Parathyroid adenoma (tissue), 2 donors: ENCODE data around the gene ZNF143.
"Not testable (repeated sequence)": the region's sequence is repeated elsewhere in the genome, so short reads cannot be mapped to it uniquely, and the experiment has no call there.

ENCODE experiments used
- H2AFZ ChIP-seq: fragments of 300-600 bp; sonication (generic); one replicate; pipeline ENCODE4 v1.7.0; 2017; ENCODE audit warnings: antibody characterized with exemption, mild to moderate bottlenecking
- H3K27ac ChIP-seq: fragments of 300-600 bp; sonication (generic); one replicate; pipeline ENCODE4 v1.7.0; 2017
- H3K27me3 ChIP-seq: fragments of 300-600 bp; sonication (generic); one replicate; pipeline ENCODE4 v1.7.0; 2017; ENCODE audit warnings: low read length; ENCODE audit not compliant: control insufficient read depth, insufficient read depth
- H3K36me3 ChIP-seq: fragments of 300-600 bp; sonication (generic); one replicate; pipeline ENCODE4 v1.7.0; 2017; ENCODE audit warnings: low read length; ENCODE audit not compliant: control insufficient read depth, insufficient read depth
- H3K4me1 ChIP-seq: fragments of 300-600 bp; sonication (generic); one replicate; pipeline ENCODE4 v1.7.0; 2017; ENCODE audit warnings: control low read depth
- H3K4me2 ChIP-seq: fragments of 300-600 bp; sonication (generic); one replicate; pipeline ENCODE4 v1.7.0; 2017; ENCODE audit warnings: low read length
- H3K4me3 ChIP-seq: fragments of 300-600 bp; sonication (generic); one replicate; pipeline ENCODE4 v1.7.0; 2017; ENCODE audit warnings: low read depth, low read length
- H3K79me2 ChIP-seq: fragments of 300-600 bp; sonication (generic); one replicate; pipeline ENCODE4 v1.7.0; 2017; ENCODE audit warnings: control low read depth
- H3K9ac ChIP-seq: fragments of 300-600 bp; sonication (generic); one replicate; pipeline ENCODE4 v1.7.0; 2017; ENCODE audit warnings: mild to moderate bottlenecking
- H3K9me3 ChIP-seq: fragments of 300-600 bp; sonication (generic); one replicate; pipeline ENCODE4 v1.7.0; 2017; ENCODE audit warnings: low read length; ENCODE audit not compliant: control insufficient read depth
- CTCF ChIP-seq: fragments of 300-600 bp; sonication (generic); IDR thresholded peaks from one replicate; pipeline ENCODE4 v1.7.0; 2017; ENCODE audit warnings: antibody characterized with exemption, mild to moderate bottlenecking
- donor health status: primary hyperparathyroidism.

The ZNF143 gene

DNA sequence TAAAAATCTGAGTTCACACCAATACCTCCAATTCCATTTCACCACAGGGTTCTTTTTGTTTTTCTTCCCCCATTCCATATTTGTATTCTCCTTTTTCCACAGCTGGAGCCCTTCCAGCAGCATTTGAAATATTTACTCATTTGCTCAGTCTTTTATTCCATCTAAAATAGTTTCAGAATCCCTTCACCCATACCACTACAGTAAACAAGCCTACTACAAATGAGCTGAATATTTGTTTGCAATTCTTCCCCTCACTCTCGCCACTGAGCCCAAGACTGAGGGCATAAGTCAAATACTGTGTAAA, 46.4 kb downstream of the ZNF143 start:
- H3K27ac ChIP-seq, result no peak overlapping the region
- H3K4me2 ChIP-seq, result no peak overlapping the region
- no peaks in the 10 kb centered on the region for H3K79me2 ChIP-seq
- no peaks in the 10 kb centered on the region for H3K4me1 ChIP-seq
- no peaks in the 10 kb centered on the region for H3K27me3 ChIP-seq
- no peaks in the 10 kb centered on the region for H3K9me3 ChIP-seq
- TF ChIP-seq CTCF, result no peak
- H2AFZ ChIP-seq, result no peak overlapping the region
- no peak overlapping the region for H3K9ac ChIP-seq
- H3K36me3 ChIP-seq, result no peaks in the 10 kb centered on the region
- no peak overlapping the region for H3K4me3 ChIP-seq

GRCh38 chr11:9509041-9509440, 48.2 kb downstream of the ZNF143 start:
- no peak overlapping the region for H3K4me3 ChIP-seq
- H3K27me3 ChIP-seq, result no peaks in the 10 kb centered on the region
- H3K9ac ChIP-seq, result no peak overlapping the region
- H3K9me3 ChIP-seq, result no peaks in the 10 kb centered on the region
- H3K36me3 ChIP-seq, result no peaks in the 10 kb centered on the region
- H3K4me2 ChIP-seq, result no peak overlapping the region
- H3K4me1 ChIP-seq, result no peaks in the 10 kb centered on the region
- TF ChIP-seq CTCF, result no peak
- H3K79me2 ChIP-seq, result no peaks in the 10 kb centered on the region
- H3K27ac ChIP-seq, result no peak overlapping the region
- H2AFZ ChIP-seq, result no peak overlapping the region

GRCh38 chr11:9512370-9513019, 51.7 kb downstream of the ZNF143 start:
- H3K9ac ChIP-seq, result no peak overlapping the region
- H3K27me3 ChIP-seq, result no peaks in the 10 kb centered on the region
- no peaks in the 10 kb centered on the region for H3K79me2 ChIP-seq
- no peak overlapping the region for H2AFZ ChIP-seq
- no peak for TF ChIP-seq CTCF
- no peaks in the 10 kb centered on the region for H3K9me3 ChIP-seq
- H3K27ac ChIP-seq, result no peak overlapping the region
- no peaks in the 10 kb centered on the region for H3K4me1 ChIP-seq
- no peak overlapping the region for H3K4me3 ChIP-seq
- no peak overlapping the region for H3K4me2 ChIP-seq
- no peaks in the 10 kb centered on the region for H3K36me3 ChIP-seq

- not testable (repeated sequence) for H3K27ac ChIP-seq, H3K4me2 ChIP-seq, H3K36me3 ChIP-seq, H3K9ac ChIP-seq, H3K9me3 ChIP-seq, H3K27me3 ChIP-seq, H3K4me1 ChIP-seq, H3K79me2 ChIP-seq, H2AFZ ChIP-seq, H3K4me3 ChIP-seq
These were observed 53.8 kb downstream of the ZNF143 start for GRCh38 chr11:9514576-9514975.

DNA sequence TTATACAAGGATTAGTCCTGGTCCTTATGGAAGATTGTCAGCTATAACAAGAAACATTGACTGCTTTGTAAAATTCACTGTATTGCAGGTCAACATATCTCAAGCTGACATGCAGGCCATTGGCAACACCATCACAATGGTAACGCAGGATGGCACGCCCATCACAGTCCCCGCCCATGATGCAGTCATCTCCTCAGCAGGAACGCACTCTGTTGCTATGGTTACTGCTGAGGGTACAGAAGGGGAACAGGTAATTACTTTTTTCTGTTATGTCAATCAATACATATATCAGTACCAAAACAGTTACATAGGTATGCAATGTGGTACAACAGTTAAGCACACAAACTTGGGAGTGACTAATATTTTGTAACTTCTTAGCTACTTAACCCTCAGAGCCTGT, 55.3 kb downstream of the ZNF143 start:
- Histone ChIP-seq H3K4me2 (no peak overlapping the region), H3K4me3 (no peak overlapping the region), H2AFZ (no peak overlapping the region), H3K27me3 (no peaks in the 10 kb centered on the region), H3K9me3 (no peaks in the 10 kb centered on the region), H3K9ac (no peak overlapping the region), H3K27ac (no peak overlapping the region), H3K4me1 (no peaks in the 10 kb centered on the region), H3K79me2 (no peaks in the 10 kb centered on the region), H3K36me3 (no peaks in the 10 kb centered on the region)
- TF ChIP-seq CTCF, result no peak
